ENCODE measurements around the gene CASZ1.

The CASZ1 gene

DNA sequence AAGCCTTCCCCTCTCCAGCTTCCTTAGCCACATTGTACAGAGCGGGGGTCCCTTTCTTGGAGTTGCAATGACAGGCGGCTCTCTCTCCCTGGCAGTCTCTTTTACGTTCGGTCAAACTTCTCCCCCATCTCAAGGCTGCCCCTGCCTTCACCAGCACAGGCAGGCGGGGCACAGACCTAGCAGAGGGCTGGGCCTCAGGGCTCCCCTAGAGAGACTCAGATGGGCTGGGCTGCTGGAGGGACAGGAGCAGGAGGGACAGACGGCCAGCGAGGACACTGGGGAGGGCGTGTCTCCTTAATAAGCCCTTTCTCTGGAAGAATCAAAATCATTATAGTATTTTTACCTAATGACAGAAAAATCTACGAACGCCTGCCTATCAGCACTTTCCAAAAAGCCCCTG, 79.6 kb downstream of the CASZ1 start:
- Histone ChIP-seq H3K27me3 (ENCODE audit: low read length) (no peaks in the 10 kb centered on the region), H3K79me2 (ENCODE audit: insufficient read depth, low read length) (no peaks in the 10 kb centered on the region), H3K4me3 (ENCODE audit: insufficient read depth, low read length, poor library complexity, severe bottlenecking) (no peak overlapping the region), H3K27ac (ENCODE audit: low read depth, low read length) (no peak overlapping the region), H3F3A (ENCODE audit: insufficient read depth) (no peaks in the 10 kb centered on the region), H4K20me1 (ENCODE audit: low read depth, low read length) (no peaks in the 10 kb centered on the region), H2AFZ (ENCODE audit: low read depth, low read length, severe bottlenecking) (no peak overlapping the region), H3K9me2 (replicated peaks; ENCODE audit: insufficient read depth, low read length) (no peaks in the 10 kb centered on the region), H3K36me3 (ENCODE audit: low read length) (no peaks in the 10 kb centered on the region), H3K4me2 (ENCODE audit: low read depth, low read length, poor library complexity, severe bottlenecking) (no peak overlapping the region), H3K9ac (ENCODE audit: low read length) (no peak overlapping the region), H3K9me3 (ENCODE audit: insufficient read depth, low read length) (no peaks in the 10 kb centered on the region)
- no peak for TF ChIP-seq EZH2phosphoT487 (conservative IDR thresholded peaks at IDR 0.05; ENCODE audit: low read length)
- TF ChIP-seq, protein P1, sequence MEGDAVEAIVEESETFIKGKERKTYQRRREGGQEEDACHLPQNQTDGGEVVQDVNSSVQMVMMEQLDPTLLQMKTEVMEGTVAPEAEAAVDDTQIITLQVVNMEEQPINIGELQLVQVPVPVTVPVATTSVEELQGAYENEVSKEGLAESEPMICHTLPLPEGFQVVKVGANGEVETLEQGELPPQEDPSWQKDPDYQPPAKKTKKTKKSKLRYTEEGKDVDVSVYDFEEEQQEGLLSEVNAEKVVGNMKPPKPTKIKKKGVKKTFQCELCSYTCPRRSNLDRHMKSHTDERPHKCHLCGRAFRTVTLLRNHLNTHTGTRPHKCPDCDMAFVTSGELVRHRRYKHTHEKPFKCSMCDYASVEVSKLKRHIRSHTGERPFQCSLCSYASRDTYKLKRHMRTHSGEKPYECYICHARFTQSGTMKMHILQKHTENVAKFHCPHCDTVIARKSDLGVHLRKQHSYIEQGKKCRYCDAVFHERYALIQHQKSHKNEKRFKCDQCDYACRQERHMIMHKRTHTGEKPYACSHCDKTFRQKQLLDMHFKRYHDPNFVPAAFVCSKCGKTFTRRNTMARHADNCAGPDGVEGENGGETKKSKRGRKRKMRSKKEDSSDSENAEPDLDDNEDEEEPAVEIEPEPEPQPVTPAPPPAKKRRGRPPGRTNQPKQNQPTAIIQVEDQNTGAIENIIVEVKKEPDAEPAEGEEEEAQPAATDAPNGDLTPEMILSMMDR (IDR thresholded peaks at IDR 0.05; ENCODE audit: insufficient read depth, low read length, poor library complexity, severe bottlenecking), result no peak

DNA sequence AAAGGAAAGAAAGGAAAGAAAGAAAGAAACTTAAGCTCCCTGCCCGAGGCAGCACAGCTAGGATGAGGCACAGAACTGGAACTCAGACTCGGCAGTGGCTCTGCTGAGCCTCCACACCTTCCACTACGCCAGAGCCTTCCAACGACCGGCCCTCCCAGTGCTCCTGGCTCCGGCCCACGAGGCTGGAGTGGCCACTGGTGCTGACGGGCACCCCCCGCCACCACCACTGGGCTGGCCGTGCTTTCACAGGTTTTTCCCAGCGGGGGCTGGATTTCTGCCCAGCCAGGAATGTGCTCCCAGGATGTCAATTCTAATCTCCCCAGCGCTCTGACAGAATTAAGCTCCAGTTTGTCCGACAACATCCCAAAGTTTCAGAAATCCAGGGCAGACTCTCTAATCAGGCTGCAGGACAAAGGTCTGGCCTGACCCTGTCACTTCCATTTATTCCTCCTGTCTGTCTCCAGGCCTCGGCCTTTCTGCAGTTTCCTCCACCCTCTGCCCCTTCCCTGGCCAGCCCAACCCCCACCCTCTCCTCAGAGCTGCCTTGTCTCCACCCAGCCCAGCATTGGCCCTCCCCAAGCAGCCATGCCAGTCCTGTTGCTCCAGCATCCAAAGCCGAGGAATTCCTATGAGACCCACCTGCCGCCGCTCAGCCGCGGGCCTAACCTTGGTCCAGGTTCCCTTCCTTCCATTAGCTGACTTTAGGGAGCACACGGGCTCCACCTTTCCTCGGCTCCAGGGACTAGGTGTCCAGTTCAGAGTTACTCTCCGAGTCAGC, 81.9 kb downstream of the CASZ1 start:
- no peak overlapping the region for H3K4me2 ChIP-seq (ENCODE audit: low read depth, low read length, poor library complexity, severe bottlenecking)
- no peak overlapping the region for H3K27ac ChIP-seq (ENCODE audit: low read depth, low read length)
- no peaks in the 10 kb centered on the region for H3K79me2 ChIP-seq (ENCODE audit: insufficient read depth, low read length)
- no peaks in the 10 kb centered on the region for H3K27me3 ChIP-seq (ENCODE audit: low read length)
- H3K9me3 ChIP-seq (ENCODE audit: insufficient read depth, low read length), result no peaks in the 10 kb centered on the region
- H3K36me3 ChIP-seq (ENCODE audit: low read length), result no peaks in the 10 kb centered on the region
- H3F3A ChIP-seq (ENCODE audit: insufficient read depth), result no peaks in the 10 kb centered on the region
- H3K4me3 ChIP-seq (ENCODE audit: insufficient read depth, low read length, poor library complexity, severe bottlenecking), result no peak overlapping the region
- no peak for TF ChIP-seq EZH2phosphoT487 (conservative IDR thresholded peaks at IDR 0.05; ENCODE audit: low read length)
- TF ChIP-seq, protein P1 (IDR thresholded peaks at IDR 0.05; ENCODE audit: insufficient read depth, low read length, poor library complexity, severe bottlenecking), result no peak
- no peaks in the 10 kb centered on the region for H4K20me1 ChIP-seq (ENCODE audit: low read depth, low read length)
- H3K9ac ChIP-seq (ENCODE audit: low read length), result no peak overlapping the region
- H2AFZ ChIP-seq (ENCODE audit: low read depth, low read length, severe bottlenecking), result no peak overlapping the region
- no peaks in the 10 kb centered on the region for H3K9me2 ChIP-seq (replicated peaks; ENCODE audit: insufficient read depth, low read length)

DNA sequence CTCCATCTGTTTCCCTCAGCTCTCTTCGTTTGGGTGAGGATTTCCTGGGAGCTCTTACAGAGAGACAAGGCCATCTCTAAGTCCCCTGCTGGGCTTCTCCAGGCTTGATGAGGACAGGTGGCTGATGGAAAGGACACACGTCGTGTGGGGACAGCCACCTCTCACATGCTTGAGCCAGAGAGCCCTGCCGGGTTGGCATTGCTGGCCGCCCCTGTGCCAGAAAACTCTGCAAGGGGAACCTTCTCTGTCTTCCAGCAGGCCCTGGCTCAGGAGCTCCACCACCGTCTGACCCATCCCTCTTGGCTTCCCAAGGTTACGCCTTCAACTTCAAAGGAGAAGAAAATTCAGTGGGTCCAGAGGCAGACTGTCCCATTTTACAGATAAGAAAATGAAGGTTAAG, 82.8 kb downstream of the CASZ1 start:
- TF ChIP-seq, protein P1 (IDR thresholded peaks at IDR 0.05; ENCODE audit: insufficient read depth, low read length, poor library complexity, severe bottlenecking), result no peak
- no peak for TF ChIP-seq EZH2phosphoT487 (conservative IDR thresholded peaks at IDR 0.05; ENCODE audit: low read length)
- H3K4me2 ChIP-seq (ENCODE audit: low read depth, low read length, poor library complexity, severe bottlenecking), result no peak overlapping the region

More for the DNA sequence above, 82.8 kb downstream of the CASZ1 start:
- H3K36me3 ChIP-seq (ENCODE audit: low read length), result no peaks in the 10 kb centered on the region
- H3K9me2 ChIP-seq (replicated peaks; ENCODE audit: insufficient read depth, low read length), result no peaks in the 10 kb centered on the region
- H3F3A ChIP-seq (ENCODE audit: insufficient read depth), result no peaks in the 10 kb centered on the region
- no peaks in the 10 kb centered on the region for H4K20me1 ChIP-seq (ENCODE audit: low read depth, low read length)
- no peaks in the 10 kb centered on the region for H3K9me3 ChIP-seq (ENCODE audit: insufficient read depth, low read length)
- no peak overlapping the region for H3K9ac ChIP-seq (ENCODE audit: low read length)
- H3K27me3 ChIP-seq (ENCODE audit: low read length), result no peaks in the 10 kb centered on the region
- no peaks in the 10 kb centered on the region for H3K79me2 ChIP-seq (ENCODE audit: insufficient read depth, low read length)
- no peak overlapping the region for H2AFZ ChIP-seq (ENCODE audit: low read depth, low read length, severe bottlenecking)
- H3K4me3 ChIP-seq (ENCODE audit: insufficient read depth, low read length, poor library complexity, severe bottlenecking), result no peak overlapping the region
- H3K27ac ChIP-seq (ENCODE audit: low read depth, low read length), result no peak overlapping the region
